ENCODE measurements around the gene ECEL1. TPM values are rescaled to one million over a fixed set of nuclear protein-coding genes. Genes with fewer than 3 reads are reported as not detected.

The ECEL1 gene
- total RNA-seq, 1 experiment from 2014 or later, result not detected

DNA sequence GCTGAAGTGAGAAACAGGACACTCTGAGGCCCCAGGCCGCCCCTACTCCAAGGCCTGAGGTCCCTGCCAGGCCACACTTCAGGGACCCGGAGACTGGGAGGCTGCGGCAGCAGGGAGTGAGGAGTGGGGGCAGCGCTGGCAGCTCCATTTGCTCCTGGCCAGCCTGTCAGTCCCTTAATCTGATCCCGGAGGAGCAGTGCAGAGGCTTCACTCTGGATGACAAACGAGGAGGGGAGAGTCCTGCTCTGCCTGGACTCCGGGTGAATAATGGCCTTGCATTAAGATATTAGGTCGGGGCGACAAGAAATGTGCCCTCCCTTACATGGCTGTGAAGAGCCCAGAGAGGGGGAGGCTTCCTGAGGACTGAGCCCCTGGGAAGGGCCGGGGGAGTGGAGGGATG, 18.2 kb upstream of the ECEL1 start:
- Histone ChIP-seq H3K4me1 (replicated peaks; ENCODE audit: insufficient read depth) (no peaks in the 10 kb centered on the region), H3K79me2 (ENCODE audit: low read depth) (no peaks in the 10 kb centered on the region), H3K4me2 (no peak overlapping the region), H3F3A (ENCODE audit: insufficient read depth, low read depth) (no peaks in the 10 kb centered on the region; the same call in 1 of the 2 replicates), H3K9me2 (ENCODE audit: insufficient read depth) (no peaks in the 10 kb centered on the region), H3K36me3 (ENCODE audit: low read depth) (no peaks in the 10 kb centered on the region), H4K20me1 (ENCODE audit: insufficient read depth) (no peaks in the 10 kb centered on the region), H3K27me3 (ENCODE audit: insufficient read depth, low read depth) (peaks cover 56% of the 10 kb centered on the region), H2AFZ (no peak overlapping the region), H3K9me3 (ENCODE audit: insufficient read depth, low read depth) (no peaks in the 10 kb centered on the region), H3K27ac (no peak overlapping the region), H3K4me3 (no peak overlapping the region)
- TF ChIP-seq EZH2 (IDR thresholded peaks at IDR 0.05; ENCODE audit: low read depth), result no peak
- TF ChIP-seq, protein P1, sequence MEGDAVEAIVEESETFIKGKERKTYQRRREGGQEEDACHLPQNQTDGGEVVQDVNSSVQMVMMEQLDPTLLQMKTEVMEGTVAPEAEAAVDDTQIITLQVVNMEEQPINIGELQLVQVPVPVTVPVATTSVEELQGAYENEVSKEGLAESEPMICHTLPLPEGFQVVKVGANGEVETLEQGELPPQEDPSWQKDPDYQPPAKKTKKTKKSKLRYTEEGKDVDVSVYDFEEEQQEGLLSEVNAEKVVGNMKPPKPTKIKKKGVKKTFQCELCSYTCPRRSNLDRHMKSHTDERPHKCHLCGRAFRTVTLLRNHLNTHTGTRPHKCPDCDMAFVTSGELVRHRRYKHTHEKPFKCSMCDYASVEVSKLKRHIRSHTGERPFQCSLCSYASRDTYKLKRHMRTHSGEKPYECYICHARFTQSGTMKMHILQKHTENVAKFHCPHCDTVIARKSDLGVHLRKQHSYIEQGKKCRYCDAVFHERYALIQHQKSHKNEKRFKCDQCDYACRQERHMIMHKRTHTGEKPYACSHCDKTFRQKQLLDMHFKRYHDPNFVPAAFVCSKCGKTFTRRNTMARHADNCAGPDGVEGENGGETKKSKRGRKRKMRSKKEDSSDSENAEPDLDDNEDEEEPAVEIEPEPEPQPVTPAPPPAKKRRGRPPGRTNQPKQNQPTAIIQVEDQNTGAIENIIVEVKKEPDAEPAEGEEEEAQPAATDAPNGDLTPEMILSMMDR (conservative IDR thresholded peaks at IDR 0.05), result no peak
- DNase-seq, result no peak
- POLR2A ChIA-PET (ENCODE audit: unreplicated experiment), result no interaction called here
- no TSS peak for BruUV-seq (replicated peaks)
- intact Hi-C loops (cut with micrococcal nuclease; ENCODE audit: unreplicated experiment), result no loop called here
- CTCF ChIA-PET, result no interaction called here

DNA sequence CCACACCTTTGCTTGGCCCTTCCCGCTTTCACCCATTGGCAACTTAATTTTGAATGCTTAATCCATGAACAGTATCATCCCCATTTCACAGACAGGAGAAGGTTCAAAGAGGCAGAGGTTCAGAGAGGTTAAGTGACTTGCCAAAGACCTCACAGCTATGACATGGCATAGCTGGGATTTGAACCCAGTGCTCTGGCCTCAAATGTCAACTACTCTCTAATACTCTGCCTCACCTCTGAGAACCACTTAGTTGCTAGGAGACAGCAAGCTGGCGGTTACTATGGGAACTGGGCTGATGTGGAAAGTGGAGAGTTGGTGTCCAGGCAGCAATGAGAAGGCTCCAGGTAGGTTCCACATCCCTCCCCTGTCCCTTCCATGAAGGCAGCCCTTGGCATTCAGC, 16.8 kb upstream of the ECEL1 start:
- H3K79me2 ChIP-seq (ENCODE audit: low read depth), result no peaks in the 10 kb centered on the region
- no peak for DNase-seq
- ChIA-PET CTCF (no interaction called here), POLR2A (ENCODE audit: unreplicated experiment) (no interaction called here)
- intact Hi-C loops (cut with micrococcal nuclease; ENCODE audit: unreplicated experiment), result no loop called here
- no peaks in the 10 kb centered on the region for H3F3A ChIP-seq (ENCODE audit: insufficient read depth, low read depth)
- no peak overlapping the region for H3K27ac ChIP-seq
- no peak overlapping the region for H3K4me2 ChIP-seq
- no peaks in the 10 kb centered on the region for H3K9me3 ChIP-seq (ENCODE audit: insufficient read depth, low read depth)
- H3K4me1 ChIP-seq (replicated peaks; ENCODE audit: insufficient read depth), result no peaks in the 10 kb centered on the region
- no peak overlapping the region for H3K4me3 ChIP-seq
- H3K27me3 ChIP-seq (ENCODE audit: insufficient read depth, low read depth), result peaks cover 56% of the 10 kb centered on the region
- no TSS peak for BruUV-seq (replicated peaks)
- H3K36me3 ChIP-seq (ENCODE audit: low read depth), result no peaks in the 10 kb centered on the region
- TF ChIP-seq, protein P1 (conservative IDR thresholded peaks at IDR 0.05), result no peak
- no peak for TF ChIP-seq EZH2 (IDR thresholded peaks at IDR 0.05; ENCODE audit: low read depth)
- H3K9me2 ChIP-seq (ENCODE audit: insufficient read depth), result no peaks in the 10 kb centered on the region
- H2AFZ ChIP-seq, result no peak overlapping the region
- H4K20me1 ChIP-seq (ENCODE audit: insufficient read depth), result no peaks in the 10 kb centered on the region

DNA sequence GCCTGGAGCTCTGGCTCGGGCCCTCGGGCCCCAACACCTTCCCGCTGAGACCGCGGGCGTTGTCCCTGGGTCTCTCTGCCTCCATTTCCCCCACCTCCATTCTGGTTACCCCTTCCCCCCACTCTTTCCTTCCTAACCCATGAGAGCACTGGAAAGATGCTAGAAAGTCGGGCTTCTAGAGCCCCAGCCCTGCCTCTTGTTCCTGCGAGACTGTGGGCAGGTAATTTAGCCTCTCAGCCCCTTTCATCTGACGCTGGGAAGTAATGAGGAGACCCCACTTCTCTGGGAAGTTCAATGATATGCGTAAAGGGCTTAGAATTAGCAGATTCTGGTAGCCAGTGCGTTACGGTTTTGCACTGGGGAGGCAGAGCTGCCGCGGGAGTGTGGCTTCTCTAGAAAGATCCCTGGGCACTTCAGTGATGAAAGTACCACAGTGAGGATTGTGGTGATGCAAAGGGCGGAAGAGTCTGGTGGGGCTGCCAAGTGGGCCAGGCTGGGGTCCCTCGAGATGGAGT, 16.2 kb upstream of the ECEL1 start:
- Histone ChIP-seq H3K27ac (no peak overlapping the region), H3K4me1 (replicated peaks; ENCODE audit: insufficient read depth) (no peaks in the 10 kb centered on the region), H4K20me1 (ENCODE audit: insufficient read depth) (no peaks in the 10 kb centered on the region), H3K9me3 (ENCODE audit: insufficient read depth, low read depth) (no peaks in the 10 kb centered on the region), H3K36me3 (ENCODE audit: low read depth) (no peaks in the 10 kb centered on the region), H3K9me2 (ENCODE audit: insufficient read depth) (no peaks in the 10 kb centered on the region), H3K4me3 (no peak overlapping the region), H2AFZ (no peak overlapping the region), H3K27me3 (ENCODE audit: insufficient read depth, low read depth) (peaks cover 56% of the 10 kb centered on the region), H3K4me2 (no peak overlapping the region), H3K79me2 (ENCODE audit: low read depth) (no peaks in the 10 kb centered on the region), H3F3A (ENCODE audit: insufficient read depth, low read depth) (no peaks in the 10 kb centered on the region)
- BruUV-seq (replicated peaks), result no TSS peak
- TF ChIP-seq, protein P1 (conservative IDR thresholded peaks at IDR 0.05), result no peak
- TF ChIP-seq EZH2 (IDR thresholded peaks at IDR 0.05; ENCODE audit: low read depth), result no peak
- intact Hi-C loops (cut with micrococcal nuclease; ENCODE audit: unreplicated experiment), result no loop called here
- no peak for DNase-seq
- ChIA-PET POLR2A (ENCODE audit: unreplicated experiment) (no interaction called here), CTCF (no interaction called here)

Measured in PC-9 (cell line).